Osteocyte (in vitro differentiated cells): ENCODE measurements around the gene USB1. TPM values are rescaled to one million over a fixed set of nuclear protein-coding genes. Genes with fewer than 3 reads are reported as not detected.

Experiments used
- DNase-seq: peaks from one replicate; pipeline ENCODE4 v3.0.0; 2021; ENCODE audit warnings: mixed read lengths; ENCODE audit not compliant: unreplicated experiment; ENCODE audit errors: extremely low spot score
- H3K27ac Mint-ChIP-seq: one replicate; pipeline ENCODE4 v1.8.0; 2021; ENCODE audit warnings: mild to moderate bottlenecking, mixed read lengths; ENCODE audit not compliant: unreplicated experiment
- H3K27me3 Mint-ChIP-seq: one replicate; pipeline ENCODE4 v1.8.0; 2021; ENCODE audit warnings: mixed read lengths; ENCODE audit not compliant: unreplicated experiment
- H3K36me3 Mint-ChIP-seq: one replicate; pipeline ENCODE4 v1.8.0; 2021; ENCODE audit warnings: mixed read lengths; ENCODE audit not compliant: unreplicated experiment
- H3K4me1 Mint-ChIP-seq: one replicate; pipeline ENCODE4 v1.8.0; 2021; ENCODE audit warnings: mixed read lengths; ENCODE audit not compliant: unreplicated experiment
- H3K4me3 Mint-ChIP-seq: one replicate; pipeline ENCODE4 v1.8.0; 2021; ENCODE audit warnings: mild to moderate bottlenecking, moderate library complexity, mixed read lengths; ENCODE audit not compliant: unreplicated experiment
- H3K9me3 Mint-ChIP-seq: one replicate; pipeline ENCODE4 v1.8.0; 2021; ENCODE audit warnings: mixed read lengths; ENCODE audit not compliant: unreplicated experiment
- total RNA-seq: library from RNA; stranded (reverse); gene quantifications from 2 replicates; pipeline ENCODE4 v1.2.1, GENCODE V29; 2021
- TF ChIP-seq, protein P1 (sequence below): fragments of 200-600 bp; sonication (generic); IDR thresholded peaks from 2 replicates; pipeline ENCODE4 v1.5.0; 2021; ENCODE audit warnings: antibody characterized with exemption, mild to moderate bottlenecking, moderate library complexity

USB1 gene
- total RNA-seq, 1 donor from 2014 or later, result 45.5 TPM

DNA sequence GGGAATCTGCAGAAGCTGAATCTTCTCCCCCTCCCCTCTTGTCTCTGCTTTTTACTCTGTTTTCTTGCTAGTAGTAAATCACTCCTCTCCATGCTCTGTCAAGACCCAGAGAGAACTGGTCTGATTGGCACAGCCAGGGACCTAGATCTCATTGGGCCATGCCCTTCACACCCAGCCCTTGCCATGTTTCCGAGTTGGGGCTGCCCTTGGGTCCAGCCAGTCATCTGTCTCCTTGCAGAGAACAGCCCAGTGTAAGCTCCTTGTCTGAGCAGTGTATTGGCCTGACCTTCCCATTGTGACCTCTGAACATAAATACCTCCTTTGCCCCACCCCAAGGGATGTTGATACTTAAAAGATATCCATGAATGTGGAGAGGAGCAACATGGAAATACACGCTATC lies 28.2 kb downstream of the USB1 start:
- TF ChIP-seq, protein P1, sequence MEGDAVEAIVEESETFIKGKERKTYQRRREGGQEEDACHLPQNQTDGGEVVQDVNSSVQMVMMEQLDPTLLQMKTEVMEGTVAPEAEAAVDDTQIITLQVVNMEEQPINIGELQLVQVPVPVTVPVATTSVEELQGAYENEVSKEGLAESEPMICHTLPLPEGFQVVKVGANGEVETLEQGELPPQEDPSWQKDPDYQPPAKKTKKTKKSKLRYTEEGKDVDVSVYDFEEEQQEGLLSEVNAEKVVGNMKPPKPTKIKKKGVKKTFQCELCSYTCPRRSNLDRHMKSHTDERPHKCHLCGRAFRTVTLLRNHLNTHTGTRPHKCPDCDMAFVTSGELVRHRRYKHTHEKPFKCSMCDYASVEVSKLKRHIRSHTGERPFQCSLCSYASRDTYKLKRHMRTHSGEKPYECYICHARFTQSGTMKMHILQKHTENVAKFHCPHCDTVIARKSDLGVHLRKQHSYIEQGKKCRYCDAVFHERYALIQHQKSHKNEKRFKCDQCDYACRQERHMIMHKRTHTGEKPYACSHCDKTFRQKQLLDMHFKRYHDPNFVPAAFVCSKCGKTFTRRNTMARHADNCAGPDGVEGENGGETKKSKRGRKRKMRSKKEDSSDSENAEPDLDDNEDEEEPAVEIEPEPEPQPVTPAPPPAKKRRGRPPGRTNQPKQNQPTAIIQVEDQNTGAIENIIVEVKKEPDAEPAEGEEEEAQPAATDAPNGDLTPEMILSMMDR, result no peak

DNA sequence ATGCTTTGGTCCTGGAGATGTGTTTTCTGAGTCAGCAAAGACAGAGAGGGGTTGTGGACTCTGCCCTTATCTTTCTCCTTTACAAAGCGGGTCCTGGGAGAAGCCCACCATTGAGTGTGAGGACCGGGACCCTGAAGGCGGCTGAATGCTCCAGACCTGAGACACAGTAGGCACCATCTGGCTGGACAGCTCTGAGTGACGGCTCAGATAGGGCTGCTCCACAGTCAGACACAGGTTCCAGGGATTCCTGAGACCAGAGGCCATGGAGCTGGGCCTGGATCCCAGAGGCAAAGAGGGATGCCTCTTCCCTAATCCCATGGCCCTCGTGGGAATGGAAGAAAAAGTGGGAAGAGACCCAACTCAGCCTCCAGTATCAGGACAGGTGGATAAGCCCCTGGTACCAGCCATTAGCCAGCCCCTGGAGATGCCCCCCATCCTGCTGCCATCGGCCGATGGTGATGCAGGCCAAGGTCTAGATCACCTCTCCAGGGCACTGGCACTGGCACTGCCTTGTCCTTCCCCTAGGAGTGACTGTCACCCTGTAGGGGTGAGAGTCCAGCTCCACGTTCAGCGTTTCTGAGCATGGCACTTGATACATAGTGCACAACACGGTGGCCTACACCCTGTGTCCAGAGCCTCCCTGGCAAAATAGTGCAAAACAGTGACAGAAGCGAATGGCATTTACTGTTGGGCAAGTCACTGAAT lies 29.1 kb downstream of the USB1 start:
- Mint-ChIP-seq H3K4me1 (no peaks in the 10 kb centered on the region), H3K9me3 (no peaks in the 10 kb centered on the region), H3K27me3 (no peaks in the 10 kb centered on the region), H3K4me3 (no peak overlapping the region), H3K36me3 (no peaks in the 10 kb centered on the region), H3K27ac (no peak overlapping the region)
- TF ChIP-seq, protein P1, result no peak
- DNase-seq, result no peak

More for the DNA sequence above, 28.2 kb downstream of the USB1 start:
- Mint-ChIP-seq H3K4me1 (peaks cover 7% of the 10 kb centered on the region), H3K36me3 (no peaks in the 10 kb centered on the region), H3K9me3 (no peaks in the 10 kb centered on the region), H3K27ac (no peak overlapping the region), H3K4me3 (no peak overlapping the region), H3K27me3 (peaks cover 5% of the 10 kb centered on the region)
- no peak for DNase-seq

DNA sequence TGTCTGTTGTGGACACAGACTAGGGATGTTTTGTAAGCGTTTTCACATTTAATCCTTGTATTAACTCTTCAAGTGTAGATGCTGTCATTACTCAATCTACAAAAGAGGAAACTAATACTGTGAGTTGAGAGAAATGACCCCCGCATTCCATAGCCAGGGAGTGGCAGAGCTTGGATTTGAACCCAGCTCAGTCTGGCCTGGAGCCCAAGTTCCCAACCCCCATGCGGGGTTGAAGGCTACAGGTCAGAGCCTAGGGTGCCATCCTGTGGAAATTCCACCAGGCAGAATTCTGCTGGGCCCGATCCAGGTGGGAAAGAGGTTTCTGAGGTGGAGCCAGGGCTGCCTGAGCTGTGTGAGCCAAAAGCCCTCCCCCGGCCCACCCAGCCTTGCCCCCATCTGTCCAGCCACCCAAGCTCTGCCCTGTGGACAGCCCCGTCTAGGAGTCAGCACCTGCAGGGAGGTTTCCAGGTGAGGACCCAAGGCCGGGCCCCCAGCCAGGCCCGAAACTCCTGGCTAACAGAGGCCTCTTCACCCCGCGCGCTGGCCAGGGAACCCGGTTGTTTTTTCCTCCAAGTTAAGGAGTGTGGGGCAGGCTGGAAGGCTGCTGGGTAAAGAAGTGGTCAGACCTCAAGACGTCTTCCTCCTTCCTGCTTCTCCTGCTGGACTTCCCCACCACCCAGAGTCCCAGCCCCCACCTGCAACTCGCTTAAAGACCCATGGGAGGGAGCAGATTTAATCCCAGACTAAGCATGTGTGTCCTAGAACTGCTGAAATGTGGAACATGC lies 30.0 kb downstream of the USB1 start:
- H3K9me3 Mint-ChIP-seq, result no peaks in the 10 kb centered on the region
- no peaks in the 10 kb centered on the region for H3K4me1 Mint-ChIP-seq
- TF ChIP-seq, protein P1, result no peak
- no peak overlapping the region for H3K4me3 Mint-ChIP-seq
- DNase-seq, result no peak
- no peaks in the 10 kb centered on the region for H3K36me3 Mint-ChIP-seq
- H3K27me3 Mint-ChIP-seq, result no peaks in the 10 kb centered on the region
- no peak overlapping the region for H3K27ac Mint-ChIP-seq

- TF ChIP-seq, protein P1, result no peak
- no peak overlapping the region for H3K4me3 Mint-ChIP-seq
- H3K27me3 Mint-ChIP-seq, result no peaks in the 10 kb centered on the region
- H3K27ac Mint-ChIP-seq, result no peak overlapping the region
- no peaks in the 10 kb centered on the region for H3K9me3 Mint-ChIP-seq
- DNase-seq, result no peak
- no peaks in the 10 kb centered on the region for H3K36me3 Mint-ChIP-seq
- H3K4me1 Mint-ChIP-seq, result no peaks in the 10 kb centered on the region
Measured at GRCh38 chr16:58032710-58033293, 31.6 kb downstream of the USB1 start.

DNA sequence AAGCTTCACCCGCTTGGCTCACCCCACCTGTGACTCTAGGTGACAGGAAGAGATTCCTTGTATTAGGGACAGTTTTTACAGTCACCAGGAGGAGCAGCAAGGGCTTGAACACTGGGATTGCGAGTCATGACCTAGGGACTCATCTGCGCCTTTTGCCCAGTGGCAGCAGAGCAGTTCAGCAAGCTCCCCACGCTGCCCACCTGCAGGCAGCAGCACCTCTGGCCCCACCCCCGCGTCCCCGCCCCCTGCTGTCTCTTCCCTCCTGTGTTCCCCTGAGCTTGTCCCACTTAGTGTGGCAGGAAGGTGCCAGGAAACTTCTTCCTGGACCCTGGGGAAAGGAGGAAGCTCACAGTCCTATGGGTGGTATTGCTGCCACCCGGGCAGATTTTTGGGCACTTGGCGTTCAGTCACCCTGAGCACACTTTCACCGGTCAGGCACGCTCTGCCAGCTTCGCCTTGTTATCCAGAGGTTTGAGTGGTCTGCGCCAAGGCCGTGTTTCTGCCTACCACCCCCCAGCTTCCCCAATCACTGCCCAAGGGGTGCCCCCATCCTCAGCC lies 33.0 kb downstream of the USB1 start:
- no peaks in the 10 kb centered on the region for H3K27me3 Mint-ChIP-seq
- H3K36me3 Mint-ChIP-seq, result no peaks in the 10 kb centered on the region
- H3K9me3 Mint-ChIP-seq, result no peaks in the 10 kb centered on the region
- TF ChIP-seq, protein P1, result no peak
- no peak for DNase-seq
- H3K4me1 Mint-ChIP-seq, result no peaks in the 10 kb centered on the region
- H3K27ac Mint-ChIP-seq, result no peak overlapping the region
- no peak overlapping the region for H3K4me3 Mint-ChIP-seq
